Spleen (tissue), 11 donors: ENCODE results near the gene GPATCH4. TPM values are rescaled to one million over a fixed set of nuclear protein-coding genes. Genes with fewer than 3 reads are reported as not detected.

Experiments used
- DNase-seq: peaks from one replicate; pipeline ENCODE4 v3.0.0-alpha.2; 2020
- H3K27ac ChIP-seq, 8 donors: fragments of 200-600 bp; sonication (generic) in 7 of 8; 1 replicate in 4 of 8; 2 replicates in 4 of 8; pipeline versions ENCODE4 v1.5.0 to v1.8.0; 2016 to 2021; ENCODE audit warnings: inconsistent platforms in 4 of 8, mild to moderate bottlenecking in 4 of 8, moderate library complexity in 1 of 8
- H3K27me3 ChIP-seq, 7 donors: fragments of 200-600 bp; sonication (generic) in 6 of 7; replicated peaks in 1 of 7; 1 replicate in 4 of 7; 2 replicates in 3 of 7; pipeline versions ENCODE4 v1.5.0 to v1.8.0; 2016 to 2021; ENCODE audit warnings: inconsistent platforms in 3 of 7, mild to moderate bottlenecking in 1 of 7
- H3K36me3 ChIP-seq, 6 donors: fragments of 200-600 bp; sonication (generic) in 5 of 6; 1 replicate in 4 of 6; 2 replicates in 2 of 6; pipeline versions ENCODE4 v1.5.0 to v1.8.0; 2016 to 2021; ENCODE audit warnings: inconsistent platforms in 2 of 6
- H3K4me1 ChIP-seq, 6 donors: fragments of 200-600 bp; sonication (generic) in 5 of 6; 1 replicate in 3 of 6; 2 replicates in 3 of 6; pipeline versions ENCODE4 v1.5.0 to v1.8.0; 2016 to 2021; ENCODE audit warnings: inconsistent platforms in 3 of 6
- H3K4me3 ChIP-seq, 8 donors: fragments of 200-600 bp; sonication (generic) in 7 of 8; 1 replicate in 4 of 8; 2 replicates in 4 of 8; pipeline versions ENCODE4 v1.5.0 to v1.8.0; 2016 to 2021; ENCODE audit warnings: inconsistent platforms in 4 of 8, mild to moderate bottlenecking in 4 of 8, moderate library complexity in 2 of 8
- H3K9me3 ChIP-seq, 8 donors: fragments of 200-600 bp; sonication (generic) in 7 of 8; 1 replicate in 4 of 8; 2 replicates in 4 of 8; pipeline versions ENCODE4 v1.5.0 to v1.8.0; 2016 to 2021; ENCODE audit warnings: inconsistent platforms in 4 of 8
- CTCF ChIP-seq, 11 experiments: fragments of 200-600 bp in 7 of 11; fragments of 450-650 bp in 4 of 11; sonication (generic) in 4 of 11; IDR thresholded peaks in 8 of 11; conservative IDR thresholded peaks in 3 of 11; 1 replicate in 7 of 11; 2 replicates in 4 of 11; pipeline versions ENCODE4 v1.4.0 to v1.8.0; 2016 to 2021; ENCODE audit warnings: antibody characterized with exemption in 11 of 11, inconsistent platforms in 4 of 11, mild to moderate bottlenecking in 1 of 11
- POLR2A ChIP-seq, 3 donors: fragments of 450-650 bp; IDR thresholded peaks; one replicate each; pipeline ENCODE4 v1.5.1; 2017; ENCODE audit warnings: antibody characterized with exemption in 3 of 3, mild to moderate bottlenecking in 1 of 3
- POLR2AphosphoS5 ChIP-seq, 3 donors: sonication (generic); formaldehyde crosslinking; IDR thresholded peaks; one replicate each; pipeline ENCODE4 v1.5.1; 2017; ENCODE audit warnings: antibody characterized with exemption in 3 of 3
- WGBS, 5 donors: extraction: QIAGEN DNeasy Blood & Tissue Kit in 3 of 5; methylation state at CpG; one replicate each; pipeline versions ENCODE4 v1.1.5 to v1.1.7; 2013 to 2018; 5-methylcytosine and 5-hydroxymethylcytosine counted together
- intact Hi-C: fragments of 100-400 bp; cut with DNase I; formaldehyde crosslinking; loops from one replicate; pipeline ENCODE4 v1.15.0; 2023; ENCODE audit warnings: low total_unique reads
- polyA plus RNA-seq, 3 donors: library from polyadenylated mRNA; stranded (reverse); fragments of 200-250 nt; gene quantifications; one replicate each; pipeline ENCODE4 v1.2.1, GENCODE V29; 2013
- total RNA-seq, 7 donors: library from RNA; depleted of rRNA in 3 of 7; stranded (reverse); fragments of >200 nt in 3 of 7; fragmentation: NEBNext Ultra II Directional in 4 of 7; extraction: Animal tissue kit (Norgen Biotek cat#: 25700) in 4 of 7; gene quantifications; one replicate each; pipeline versions ENCODE4 v1.1.0 to v1.2.1, GENCODE V29; 2016 to 2021
- donor health status: healthy with polysubstance abuse.
- donor health status: DM: no; HTN: no; CAD: no; lungs with moderate emphysema.
- donor health status: DM: no; HTN: no; CAD: no.
- donor health status: Bipolar disorder and iron deficiency.
- donor health status: healthy.
- donor health status: DM: no; HTN: no; CAD: no.
- donor health status: DM: yes; HTN: yes; CAD: no.

The GPATCH4 gene
- total and polyA plus RNA-seq, 10 donors: 12.3 to 49.6 (median 25.5) TPM

GRCh38 chr1:156602557-156602993 is 1.3 kb upstream of the GPATCH4 start:
- H3K36me3 ChIP-seq: peaks cover 0 to 16% (median 13%) of the 10 kb centered on the region in 6 donors
- WGBS, 5 donors: 38 to 47% (median 40%) methylated on average over 9 to 10 of the region's 10 CpGs
- H3K27ac ChIP-seq: no peak overlapping the region
- peaks cover 8 to 50% (median 30%) of the 10 kb centered on the region in 6 donors for H3K4me1 ChIP-seq
- no peak for TF ChIP-seq POLR2A (IDR thresholded peaks at IDR 0.05)
- TF ChIP-seq POLR2AphosphoS5 (IDR thresholded peaks at IDR 0.05): no peak
- peak in 3 of 11 experiments; percentile 10 to 14 (median 12) for TF ChIP-seq CTCF (IDR thresholded peaks at IDR 0.05 in 8 of 11, conservative IDR thresholded peaks at IDR 0.05 in 3 of 11)
- no peaks in the 10 kb centered on the region for H3K27me3 ChIP-seq
- no peak overlapping the region for H3K4me3 ChIP-seq
- no peaks in the 10 kb centered on the region for H3K9me3 ChIP-seq
- DNase-seq: no peak
- intact Hi-C loops: loop anchor here (10.0 kb wide), 1 partner anchor 118 kb away; no protein-coding TSS in a partner anchor

- no peak for DNase-seq
- Histone ChIP-seq H3K36me3 (peaks cover 0 to 22% (median 19%) of the 10 kb centered on the region in 6 donors), H3K4me1 (peaks cover 8 to 43% (median 28%) of the 10 kb centered on the region in 6 donors), H3K27me3 (no peaks in the 10 kb centered on the region), H3K9me3 (no peaks in the 10 kb centered on the region), H3K4me3 (peak overlapping the region; percentile 70 to 89 (median 80)), H3K27ac (peak overlapping the region; percentile 71 to 88 (median 79))
- intact Hi-C loops: loop anchor here (10.0 kb wide), 1 partner anchor 117 kb away; no protein-coding TSS in a partner anchor
- TF ChIP-seq CTCF (IDR thresholded peaks at IDR 0.05 in 8 of 11, conservative IDR thresholded peaks at IDR 0.05 in 3 of 11) (no peak), POLR2AphosphoS5 (IDR thresholded peaks at IDR 0.05) (no peak), POLR2A (IDR thresholded peaks at IDR 0.05) (no peak)
- whole genome bisulfite sequencing, 5 donors: 70 to 78% (median 76%) methylated on average over 12 of the region's 12 CpGs
These were observed 613 bp upstream of the GPATCH4 start for GRCh38 chr1:156601892-156602291.

GRCh38 chr1:156600733-156601121 is 552 bp downstream of the GPATCH4 start:
- 2 to 4% (median 3%) methylated on average over 13 of the region's 13 CpGs for WGBS, 5 donors
- DNase-seq: no peak
- H3K36me3 ChIP-seq: peaks cover 0 to 34% (median 30%) of the 10 kb centered on the region in 6 donors
- H3K27ac ChIP-seq: peak overlapping the region in 7 of 8 donors; percentile 71 to 88 (median 81)
- TF ChIP-seq POLR2AphosphoS5 (IDR thresholded peaks at IDR 0.05): no peak
- no peak for TF ChIP-seq POLR2A (IDR thresholded peaks at IDR 0.05)
- no peak for TF ChIP-seq CTCF (IDR thresholded peaks at IDR 0.05 in 8 of 11, conservative IDR thresholded peaks at IDR 0.05 in 3 of 11)
- peaks cover 8 to 41% (median 28%) of the 10 kb centered on the region in 6 donors for H3K4me1 ChIP-seq
- H3K27me3 ChIP-seq: no peaks in the 10 kb centered on the region
- H3K4me3 ChIP-seq: peak overlapping the region; percentile 70 to 89 (median 80)
- intact Hi-C loops: loop anchor here (10.0 kb wide), 1 partner anchor 116 kb away; no protein-coding TSS in a partner anchor
- H3K9me3 ChIP-seq: no peaks in the 10 kb centered on the region

GRCh38 chr1:156599811-156600210 is 1.5 kb downstream of the GPATCH4 start:
- 37 to 66% (median 48%) methylated on average over 3 of the region's 3 CpGs for WGBS, 5 donors
- intact Hi-C loops: loop anchor here (10.0 kb wide), 1 partner anchor 115 kb away; no protein-coding TSS in a partner anchor
- TF ChIP-seq CTCF (IDR thresholded peaks at IDR 0.05 in 8 of 11, conservative IDR thresholded peaks at IDR 0.05 in 3 of 11): peak in 2 of 11 experiments; percentile 12 to 16
- TF ChIP-seq POLR2A (IDR thresholded peaks at IDR 0.05): no peak
- TF ChIP-seq POLR2AphosphoS5 (IDR thresholded peaks at IDR 0.05): no peak

More at GRCh38 chr1:156599811-156600210, 1.5 kb downstream of the GPATCH4 start:
- H3K36me3 ChIP-seq: peaks cover 0 to 43% (median 40%) of the 10 kb centered on the region in 6 donors
- DNase-seq: no peak
- peak overlapping the region in 1 of 8 donors; percentile 89 for H3K4me3 ChIP-seq
- H3K27me3 ChIP-seq: no peaks in the 10 kb centered on the region
- H3K27ac ChIP-seq: no peak overlapping the region
- no peaks in the 10 kb centered on the region for H3K9me3 ChIP-seq
- H3K4me1 ChIP-seq: peaks cover 8 to 41% (median 28%) of the 10 kb centered on the region in 6 donors
